Measurements from ENCODE around the gene RASA1.

RASA1 gene

DNA sequence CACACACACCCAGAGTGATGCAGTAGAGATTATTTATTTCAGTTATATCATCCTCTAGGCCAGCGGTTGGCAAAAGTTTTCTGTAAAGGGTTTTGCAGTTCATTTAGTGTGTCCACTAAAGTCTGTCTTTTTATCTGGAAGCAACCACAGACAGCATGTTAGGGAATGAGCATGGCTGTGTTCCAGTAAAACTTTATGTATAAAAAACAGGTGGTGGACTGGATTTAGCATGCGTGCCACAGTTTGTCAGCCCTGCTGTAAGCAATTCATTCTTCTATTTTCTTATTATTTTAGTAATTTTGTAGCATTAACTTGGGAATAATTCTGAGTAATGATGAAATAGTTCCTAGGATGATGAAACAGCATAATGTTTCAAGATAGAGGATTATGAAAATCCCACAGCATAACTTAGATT, 93.4 kb downstream of the RASA1 start:
- DNase-seq (ENCODE audit: low read depth) = no peak

DNA sequence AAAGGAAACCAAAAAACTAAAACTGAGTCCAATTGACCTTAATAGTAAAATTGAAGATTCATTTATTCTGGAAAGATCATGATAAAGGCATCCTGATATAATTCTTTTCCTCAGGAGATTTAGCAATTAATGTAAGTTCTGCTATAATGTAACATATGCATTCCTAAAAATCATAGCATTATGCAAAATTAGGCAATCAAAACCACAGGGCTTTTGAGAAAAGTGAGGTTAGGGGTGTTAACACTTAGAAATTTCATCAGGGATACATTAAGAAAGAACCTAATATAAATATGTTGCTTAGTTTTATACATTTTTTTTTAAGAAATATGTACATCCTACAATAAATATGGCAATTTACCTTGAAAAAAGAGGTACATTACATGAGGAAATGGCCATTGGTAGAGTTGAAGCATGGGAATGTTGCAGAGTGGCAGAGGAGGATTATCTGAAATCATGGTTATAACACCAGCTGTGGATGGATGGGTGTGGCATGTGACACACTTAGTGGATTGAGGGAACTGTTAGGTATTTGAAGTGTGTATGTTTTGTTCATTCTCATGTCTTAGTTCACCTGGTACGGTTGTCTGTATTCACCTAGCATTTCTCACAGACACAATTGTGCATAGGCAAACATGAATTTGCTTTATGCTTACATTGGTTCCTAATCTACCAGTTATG, 94.0 kb downstream of the RASA1 start:
- DNase-seq (ENCODE audit: low read depth) = no peak

DNA sequence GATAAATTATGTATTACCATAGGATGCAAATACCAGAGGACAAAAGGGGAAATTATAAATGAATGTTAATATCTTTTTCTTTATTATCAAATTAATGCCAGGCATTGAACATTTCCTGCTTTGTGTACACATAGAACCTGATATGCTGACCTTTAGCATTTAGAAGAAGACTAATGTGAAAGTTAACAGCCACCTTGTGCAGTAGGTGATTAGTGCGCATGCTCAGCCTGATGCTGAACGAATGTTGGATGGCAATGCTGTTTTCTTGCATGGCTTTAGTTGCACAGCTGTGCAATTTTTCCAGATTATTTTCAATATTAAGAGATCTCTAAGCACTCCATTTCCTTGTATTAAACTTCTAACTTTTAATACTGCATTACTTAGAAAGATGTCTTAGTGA, 99.6 kb downstream of the RASA1 start:
- DNase-seq (ENCODE audit: low read depth) = no peak

DNA sequence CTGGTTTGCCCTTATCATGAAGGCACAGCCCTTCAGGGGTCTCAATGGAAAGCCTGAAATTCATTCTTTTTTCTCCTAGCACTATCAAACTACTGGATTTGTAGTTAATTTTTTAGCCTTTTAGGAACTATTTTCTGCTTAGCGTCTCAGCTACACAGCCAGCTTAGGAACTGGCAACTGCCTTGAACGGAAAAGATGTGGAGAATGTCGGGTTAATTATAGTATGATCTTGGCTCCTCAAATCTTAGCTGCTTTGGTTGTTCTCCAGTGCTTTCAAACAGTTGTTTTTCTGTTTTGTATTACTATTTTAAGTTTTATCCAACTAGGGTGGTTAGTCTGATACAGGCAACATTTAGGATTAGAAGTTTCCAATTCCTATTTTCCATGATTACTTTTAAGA, 100.9 kb downstream of the RASA1 start:
- no peak for DNase-seq (ENCODE audit: low read depth)

DNA sequence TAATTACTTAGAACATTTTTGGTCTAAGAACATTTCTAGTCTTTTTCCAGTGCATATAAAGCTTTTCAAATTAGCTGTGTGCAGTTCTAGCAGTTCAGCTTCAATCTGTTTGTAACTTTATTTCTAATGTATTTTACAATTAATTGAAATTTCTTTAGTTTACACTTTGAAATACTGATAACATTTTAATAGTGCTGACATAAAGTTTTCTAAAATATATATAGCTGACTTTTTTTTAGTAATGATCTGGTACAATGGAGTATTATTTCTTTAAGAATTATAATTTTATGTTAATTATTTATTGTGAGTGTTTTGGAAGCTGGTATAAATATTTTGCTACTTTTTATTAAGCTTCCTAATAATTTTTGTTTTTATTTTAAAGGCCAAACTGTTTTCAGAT, 101.7 kb downstream of the RASA1 start:
- no peak for DNase-seq (ENCODE audit: low read depth)

DNA sequence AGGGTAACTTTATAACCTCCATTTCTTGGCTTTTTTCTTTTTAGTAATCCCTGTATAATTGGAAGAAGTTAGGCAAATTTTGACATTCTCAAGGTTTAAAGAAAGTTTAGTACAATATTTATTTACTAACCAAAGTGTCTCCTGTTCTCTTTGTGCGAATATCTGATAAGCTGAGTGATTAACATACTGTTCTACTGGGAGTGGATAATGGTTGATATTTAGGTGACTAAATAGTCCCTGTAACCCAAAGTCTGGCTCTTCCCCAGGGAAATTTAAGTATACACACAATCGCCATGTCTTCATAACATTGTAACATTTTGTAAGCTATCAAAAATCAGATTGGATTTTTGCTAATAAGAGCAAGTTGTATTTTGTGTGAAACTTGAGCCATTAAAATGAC, 105.0 kb downstream of the RASA1 start:
- no peak for DNase-seq (ENCODE audit: low read depth)

DNA sequence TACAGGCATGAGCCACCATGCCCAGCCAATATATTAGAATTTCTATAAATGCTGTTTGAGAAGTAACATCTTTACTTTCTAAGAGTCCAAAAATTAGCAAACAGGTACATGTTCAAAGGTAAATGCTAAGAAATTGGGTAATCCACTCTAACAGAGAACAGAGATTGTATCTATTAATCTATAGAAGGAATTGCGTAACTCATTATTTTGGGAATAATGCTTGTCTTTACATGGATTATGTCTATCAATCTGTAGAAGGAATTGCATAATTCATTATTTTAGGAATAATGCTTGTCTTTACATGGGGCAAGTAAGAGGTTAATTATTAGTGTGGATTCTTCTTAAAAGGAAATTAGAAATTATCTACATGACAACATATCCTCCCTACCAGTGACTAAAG, 114.5 kb downstream of the RASA1 start:
- no peak for DNase-seq (ENCODE audit: low read depth)

DNA sequence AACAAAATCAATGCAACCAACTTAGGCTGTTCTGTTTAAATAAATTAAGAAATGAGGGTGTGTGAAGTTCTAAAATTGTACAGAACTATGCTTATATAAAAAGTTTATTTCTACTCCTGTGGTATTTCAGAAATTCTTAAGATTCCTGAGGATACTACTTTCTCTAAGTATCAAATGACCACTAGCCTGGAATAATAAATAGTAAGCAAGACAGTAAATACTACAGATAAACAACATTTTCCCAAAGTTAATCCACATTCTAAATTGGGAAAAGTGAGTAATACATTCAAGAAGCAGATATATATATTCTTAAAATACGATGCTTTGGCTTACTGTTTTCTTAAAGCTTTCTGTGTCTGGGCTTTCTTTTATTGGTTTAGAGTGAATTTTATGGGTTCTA, 115.5 kb downstream of the RASA1 start:
- DNase-seq (ENCODE audit: low read depth) = no peak

DNA sequence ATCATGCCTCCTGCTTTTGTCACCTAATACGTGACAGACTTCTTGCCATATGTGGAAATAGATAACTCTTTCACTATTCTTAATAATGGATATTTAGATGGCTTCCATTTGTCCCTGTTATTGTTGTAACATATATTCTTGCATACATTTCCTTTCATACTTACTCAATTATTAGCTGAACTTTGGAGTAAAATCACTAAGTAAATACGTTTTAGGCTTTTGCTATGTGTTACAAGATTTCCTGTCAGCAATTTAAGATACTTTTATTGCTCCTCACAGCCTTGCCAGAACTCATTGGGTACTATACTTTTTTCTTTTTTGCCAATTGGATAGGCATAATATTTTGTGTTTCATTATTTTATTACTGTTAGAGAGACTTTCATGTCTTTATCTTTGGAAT, 118.1 kb downstream of the RASA1 start:
- no peak for DNase-seq (ENCODE audit: low read depth)

DNA sequence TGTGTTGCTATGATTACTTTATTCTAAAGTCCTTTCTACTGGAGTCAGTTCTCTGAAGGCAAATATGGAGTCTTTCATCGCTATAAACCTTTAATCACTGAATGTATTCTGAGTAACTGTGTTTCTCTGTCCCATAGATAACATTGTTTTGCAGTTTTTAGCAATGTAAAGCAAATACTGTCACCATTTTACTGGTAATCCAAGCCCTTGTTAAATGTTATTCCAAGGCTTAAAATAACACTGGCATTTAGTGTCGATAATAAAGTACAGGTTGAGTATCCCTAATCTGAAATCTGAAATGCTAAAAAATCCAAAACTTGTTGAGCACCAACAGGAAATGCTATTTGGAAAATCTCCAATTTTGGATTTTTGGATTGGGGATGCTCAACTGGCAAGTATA, 120.4 kb downstream of the RASA1 start:
- no peak for DNase-seq (ENCODE audit: low read depth)

DNA sequence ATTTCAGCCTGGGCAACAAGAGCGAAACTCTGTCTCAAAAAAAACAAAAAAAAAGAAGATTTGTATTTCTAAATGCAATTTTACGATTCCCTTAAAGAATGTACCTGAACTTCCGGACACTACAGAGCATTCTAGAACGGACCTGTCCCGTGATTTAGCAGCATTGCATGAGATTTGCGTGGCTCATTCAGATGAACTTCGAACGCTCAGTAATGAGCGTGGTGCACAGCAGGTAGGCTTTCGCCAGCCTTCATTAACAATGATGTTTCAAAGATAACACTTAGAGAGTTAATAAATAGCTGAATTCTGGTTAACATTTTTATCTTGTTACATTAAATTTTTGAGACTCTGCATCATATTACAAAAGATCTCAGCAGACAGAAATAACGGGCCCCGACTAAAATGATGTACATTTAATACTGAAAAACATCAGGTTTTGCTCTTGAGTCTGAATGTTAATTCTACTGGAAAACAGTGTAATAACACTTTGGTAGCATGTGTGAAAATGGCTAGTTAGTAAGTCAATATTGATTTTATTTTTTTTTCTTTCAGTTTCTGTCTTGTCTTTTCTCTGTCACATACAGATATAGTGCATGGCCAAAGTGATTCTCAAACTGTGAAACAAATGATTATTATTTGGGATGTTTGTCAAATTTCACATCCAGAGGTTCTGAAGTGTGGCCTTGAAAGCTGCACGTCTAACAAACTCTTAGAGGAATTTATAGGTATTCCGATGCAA, 121.8 kb downstream of the RASA1 start:
- no peak for DNase-seq (ENCODE audit: low read depth)

DNA sequence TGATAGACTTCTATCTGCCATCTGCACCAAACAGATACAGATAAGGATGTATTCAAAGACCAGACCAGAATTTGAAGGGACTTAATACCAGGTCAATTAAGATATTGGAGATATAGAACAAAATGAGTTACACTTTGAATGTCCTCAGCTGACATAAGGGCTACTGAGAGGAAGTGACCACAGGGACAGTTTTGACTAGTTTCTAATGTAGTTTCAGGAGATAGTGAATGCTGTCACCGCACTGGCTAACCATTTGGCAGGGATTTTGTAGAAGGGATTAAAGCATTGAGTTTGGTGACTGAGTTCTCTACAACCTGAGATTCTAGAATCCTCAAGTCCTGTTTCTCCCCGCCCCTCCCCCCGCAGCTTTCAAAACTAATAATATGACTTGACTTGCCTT, 122.4 kb downstream of the RASA1 start:
- no peak for DNase-seq (ENCODE audit: low read depth)

DNA sequence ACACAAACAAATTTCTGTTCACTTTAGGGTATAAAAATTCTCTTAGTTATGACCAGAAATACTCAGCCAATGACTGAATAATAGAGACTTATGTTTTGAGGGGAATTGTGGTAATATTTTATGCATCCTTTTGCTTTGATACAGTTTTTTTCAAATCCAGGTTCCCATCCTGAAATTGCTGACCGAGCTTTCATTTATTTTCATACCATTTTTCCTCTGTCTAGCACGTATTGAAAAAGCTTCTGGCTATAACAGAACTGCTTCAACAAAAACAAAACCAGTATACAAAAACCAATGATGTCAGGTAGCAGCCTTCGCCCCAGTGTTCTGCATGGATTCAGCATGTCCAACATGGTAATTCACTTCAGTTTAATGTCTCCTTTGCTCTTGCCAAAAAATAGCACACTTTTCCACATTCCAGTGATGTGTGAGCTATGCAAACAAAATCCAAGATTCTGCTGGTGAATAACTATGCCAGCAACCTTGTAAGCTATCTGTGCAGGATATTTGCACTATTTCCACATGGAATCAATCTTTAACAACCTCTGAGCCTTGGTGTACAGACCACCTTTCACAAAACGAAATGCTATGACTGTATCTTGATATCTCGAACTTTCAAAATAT, 123.0 kb downstream of the RASA1 start:
- no peak for DNase-seq (ENCODE audit: low read depth)

DNA sequence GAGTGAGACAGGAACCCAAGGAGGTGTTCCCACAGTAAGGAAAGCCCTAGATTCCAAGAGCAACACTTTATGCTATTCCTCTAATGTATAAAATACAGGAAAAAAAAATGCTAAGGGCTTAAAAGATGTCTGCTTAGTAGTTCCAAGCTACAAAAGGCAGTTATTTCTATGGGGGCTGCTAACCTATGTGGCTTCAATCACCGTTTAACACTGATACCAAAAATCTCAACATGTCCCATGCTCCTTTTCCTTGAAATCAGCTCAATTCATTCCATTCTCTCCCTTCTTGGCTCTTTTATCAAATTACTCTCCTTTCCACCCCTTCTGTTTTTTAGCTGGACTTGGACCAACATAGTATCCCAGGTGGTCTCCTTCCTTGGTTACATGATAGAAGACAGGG, 124.5 kb downstream of the RASA1 start:
- no peak for DNase-seq (ENCODE audit: low read depth)

DNA sequence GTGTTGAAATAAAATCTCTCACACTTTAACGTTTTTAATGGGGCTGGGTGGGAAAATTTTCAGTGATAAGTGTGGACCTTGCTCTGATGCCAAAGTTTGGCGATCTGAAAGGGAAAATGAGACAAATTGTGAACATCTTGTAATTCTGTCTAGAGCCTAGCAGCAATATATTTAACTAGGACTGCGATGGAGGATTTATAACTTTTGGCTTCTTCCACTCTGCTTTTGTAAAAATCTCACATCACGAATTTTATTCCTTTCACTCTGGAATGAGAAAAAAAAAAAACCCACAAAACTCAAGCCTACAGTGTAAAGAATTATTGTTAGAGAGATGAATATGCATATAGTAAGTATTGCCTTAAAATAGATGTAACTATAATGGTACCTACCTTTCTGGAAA, 125.1 kb downstream of the RASA1 start:
- no peak for DNase-seq (ENCODE audit: low read depth)

DNA sequence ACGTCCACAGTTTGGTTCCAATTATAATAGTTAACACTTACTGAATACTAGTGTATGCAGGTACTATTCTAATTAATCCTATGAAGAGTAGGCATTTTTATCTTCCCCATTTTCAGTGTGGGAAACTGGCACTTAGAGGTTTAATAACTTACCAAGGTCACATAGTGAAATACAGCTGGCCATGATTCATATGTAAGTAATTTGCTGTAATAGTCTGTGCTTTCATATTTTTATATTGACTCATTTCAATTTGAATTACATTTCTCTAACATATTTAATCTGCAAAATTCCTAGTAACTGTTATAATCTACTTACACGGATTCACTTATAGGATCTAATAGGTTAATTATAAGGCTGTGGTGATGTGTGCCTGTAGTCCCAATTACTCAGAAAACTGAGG, 125.6 kb downstream of the RASA1 start:
- no peak for DNase-seq (ENCODE audit: low read depth)

DNA sequence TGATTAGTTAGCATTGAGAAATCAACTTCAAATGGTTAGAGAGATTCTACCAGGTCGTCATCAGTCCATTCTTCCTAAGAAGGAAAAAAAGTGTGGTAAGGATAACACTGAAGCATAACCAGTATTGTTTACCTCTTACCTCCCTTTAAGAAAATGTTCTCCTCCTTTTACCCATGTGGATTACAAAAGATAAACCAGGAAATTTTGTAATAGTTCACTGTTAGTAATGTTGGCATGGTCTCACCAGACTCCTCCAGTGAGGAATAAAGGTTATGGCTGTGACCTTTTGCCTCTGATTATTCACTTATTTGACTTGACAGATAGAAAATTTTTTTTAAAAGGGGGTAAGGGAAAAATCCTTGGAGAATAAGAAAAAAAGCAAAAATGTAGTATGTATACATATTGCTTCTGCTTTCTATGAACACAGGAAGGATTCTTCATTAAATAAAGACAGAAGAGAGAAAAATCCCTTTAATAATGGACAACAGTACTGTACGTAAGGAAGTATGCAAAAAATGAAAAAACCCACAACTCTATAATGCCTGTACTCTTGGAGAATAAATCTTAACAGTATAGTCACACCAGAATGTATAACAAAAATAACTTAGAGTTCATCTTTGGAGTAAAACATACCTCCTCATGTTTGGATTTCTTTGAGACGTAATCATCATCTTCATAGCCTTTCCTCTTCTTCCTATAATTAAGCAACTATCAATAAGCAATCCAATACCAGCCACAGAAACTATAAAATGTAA, 126.9 kb downstream of the RASA1 start:
- DNase-seq (ENCODE audit: low read depth) = no peak

DNA sequence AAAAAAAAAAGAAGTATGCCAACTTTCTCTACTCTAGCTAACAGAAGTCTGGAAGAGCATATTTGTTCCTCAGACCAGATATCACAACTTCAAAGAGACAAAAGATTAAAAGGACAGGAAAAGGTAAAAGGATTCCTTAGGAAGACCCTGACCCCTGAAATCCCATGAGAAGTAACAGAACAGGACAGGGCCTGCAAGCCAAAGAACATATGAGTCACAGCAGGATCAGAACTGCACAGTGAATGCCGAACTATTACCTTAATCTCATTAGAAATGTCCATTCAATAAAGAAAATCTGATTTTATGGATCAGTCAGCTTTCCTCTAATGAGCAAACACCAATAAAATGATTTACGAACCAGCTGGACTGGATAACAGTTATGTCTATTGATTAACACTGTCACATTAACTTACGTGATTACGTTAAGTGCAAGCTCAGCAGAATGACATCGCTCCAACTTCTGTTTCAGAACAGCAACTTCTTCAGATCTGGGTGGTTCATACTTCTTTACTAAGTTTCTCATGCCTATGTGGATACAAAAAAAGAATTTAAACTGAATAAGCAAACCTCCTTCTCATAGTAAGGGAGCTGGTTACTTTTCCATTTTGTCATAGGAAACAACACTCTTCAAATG, 131.4 kb downstream of the RASA1 start:
- no peak for DNase-seq (ENCODE audit: low read depth)

DNA sequence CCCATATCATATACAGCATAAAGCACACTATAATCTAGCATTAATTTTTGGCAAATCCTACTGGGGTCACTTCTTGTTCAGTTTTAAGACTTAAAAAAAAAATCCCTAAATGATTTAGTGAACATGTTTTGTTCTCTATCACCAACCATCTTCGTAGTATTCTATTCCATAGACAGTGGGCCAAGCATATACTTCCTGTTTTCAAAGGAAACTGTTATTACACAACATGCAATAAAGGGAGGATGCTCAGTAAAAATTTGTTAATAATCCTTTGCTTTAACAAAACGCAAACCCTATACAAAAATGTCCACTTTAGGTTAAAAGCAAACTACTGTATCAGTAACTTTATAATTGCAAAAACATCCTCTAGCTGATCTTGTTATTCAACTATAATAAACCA, 132.0 kb downstream of the RASA1 start:
- DNase-seq (ENCODE audit: low read depth) = no peak

DNA sequence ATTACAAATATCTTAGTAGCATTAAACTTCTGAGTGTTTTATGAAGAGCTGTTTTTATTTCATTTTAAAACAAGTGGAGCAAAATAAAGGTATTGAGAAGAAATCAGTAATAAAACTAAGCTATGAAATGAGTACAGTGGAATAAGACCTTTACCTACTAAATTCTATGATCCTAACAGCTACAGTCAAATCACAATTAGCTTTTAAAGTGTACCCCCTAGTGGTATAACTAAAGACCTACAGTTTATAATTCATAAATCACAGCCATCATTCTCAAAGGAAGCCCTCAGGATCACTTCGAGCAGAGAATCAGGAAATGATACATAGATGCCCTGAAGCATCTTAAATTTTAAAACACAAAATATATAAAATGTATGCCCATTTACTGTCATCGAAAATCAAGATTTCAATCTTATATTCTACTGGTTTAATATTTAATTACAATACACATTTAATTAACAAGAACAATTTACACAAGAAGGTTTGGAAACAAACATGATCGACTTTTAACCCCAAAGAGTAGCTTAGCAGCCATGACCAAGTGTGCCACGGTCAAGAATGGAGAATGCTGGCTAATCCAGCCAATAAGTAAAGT, 132.7 kb downstream of the RASA1 start:
- no peak for DNase-seq (ENCODE audit: low read depth)

DNA sequence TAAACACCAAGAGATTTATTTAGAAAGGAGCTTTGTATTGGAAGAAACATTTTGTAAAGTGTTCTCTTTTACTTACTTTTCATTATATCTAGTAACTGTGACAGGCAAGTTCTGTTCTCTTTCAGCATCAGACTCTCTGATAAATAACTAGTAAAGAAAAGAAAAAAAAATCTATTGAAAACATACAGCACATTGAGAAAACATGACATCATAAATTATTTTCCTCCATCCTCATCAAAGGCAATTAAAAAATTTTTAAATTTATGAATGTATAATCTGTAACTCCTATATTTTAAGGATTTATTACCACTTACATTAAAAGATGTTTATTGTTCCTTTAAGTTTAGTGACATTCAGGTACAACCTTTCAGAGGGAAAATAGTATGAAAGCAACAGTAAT, 133.9 kb downstream of the RASA1 start:
- DNase-seq (ENCODE audit: low read depth) = no peak

DNA sequence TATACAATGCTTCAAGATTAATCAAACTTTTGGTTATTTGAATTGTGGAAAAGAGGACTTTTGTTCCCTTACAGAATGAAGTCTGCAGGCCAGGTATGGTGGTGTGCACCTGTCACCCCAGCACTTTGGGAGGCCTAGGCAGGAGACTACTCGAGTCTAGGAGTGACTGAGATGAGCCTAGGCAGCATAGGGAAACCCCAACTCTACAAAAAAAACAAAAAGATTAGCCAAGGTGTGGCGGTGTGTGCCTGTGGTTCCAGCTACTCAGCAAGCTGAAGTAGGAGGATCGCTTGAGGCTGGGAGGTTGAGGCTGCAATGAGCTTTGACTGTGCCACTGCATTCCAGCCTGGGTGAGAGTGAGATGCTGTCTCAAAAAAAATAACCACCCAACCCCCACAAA, 135.7 kb downstream of the RASA1 start:
- DNase-seq (ENCODE audit: low read depth) = no peak

Data from stimulated activated CD8-positive, alpha-beta memory T cell treated with anti-CD3 and anti-CD28 coated beads, Interleukin-15, amount 100 ng/mL, for 24 hours (primary cell).